HG02759 (cell line): ENCODE results near the gene FBLN2.
"Not testable (repeated sequence)": the region's sequence is repeated elsewhere in the genome, so short reads cannot be mapped to it uniquely, and the experiment has no call there.

Source experiments
- ATAC-seq: cut with Tn5 transposase; IDR thresholded peaks from one replicate; pipeline ENCODE4 v1.9.1; 2021; ENCODE audit warnings: mild to moderate bottlenecking, moderate library complexity; ENCODE audit not compliant: unreplicated experiment

FBLN2 gene

GRCh38 chr3:13546667-13547171, 2.2 kb upstream of the FBLN2 start:
- ATAC-seq, result no peak

DNA sequence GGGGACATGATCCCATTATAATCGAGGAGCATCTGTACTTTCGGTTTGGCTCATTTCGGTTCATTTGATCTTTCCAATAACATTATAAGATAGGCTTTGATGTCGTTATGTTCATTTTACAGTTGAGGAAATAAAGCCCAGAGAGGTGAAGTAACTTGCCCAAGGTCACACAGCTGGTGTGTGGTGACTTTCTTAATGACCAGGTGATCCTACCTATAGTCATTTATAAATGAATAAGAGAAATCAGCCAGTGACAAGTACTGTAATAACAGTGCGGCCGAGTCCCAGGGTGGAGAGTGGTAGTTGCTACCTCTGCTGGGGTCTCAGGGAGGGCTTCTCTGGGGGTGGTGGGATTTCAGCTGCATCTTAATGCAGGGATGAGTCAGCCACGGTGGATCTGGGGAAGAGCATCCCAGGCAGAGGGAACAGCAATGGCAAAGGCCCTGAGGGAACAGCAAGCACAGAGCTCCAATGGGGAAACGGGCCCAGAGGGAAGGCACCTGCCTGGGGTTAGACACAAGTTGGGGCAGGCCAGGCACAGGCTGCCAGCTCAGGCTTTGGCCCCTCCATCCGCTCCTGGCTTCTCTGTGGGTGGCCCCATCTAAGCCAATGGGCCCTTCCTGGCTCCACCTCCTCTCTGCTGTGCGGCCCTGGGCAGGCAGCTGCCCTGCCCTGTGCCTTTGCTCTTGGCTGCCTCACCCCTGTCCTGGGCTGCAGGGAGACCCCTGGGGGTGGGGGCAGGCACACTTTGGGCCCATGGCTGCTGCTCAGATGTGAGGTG, 1.1 kb upstream of the FBLN2 start:
- ATAC-seq, result no peak

DNA sequence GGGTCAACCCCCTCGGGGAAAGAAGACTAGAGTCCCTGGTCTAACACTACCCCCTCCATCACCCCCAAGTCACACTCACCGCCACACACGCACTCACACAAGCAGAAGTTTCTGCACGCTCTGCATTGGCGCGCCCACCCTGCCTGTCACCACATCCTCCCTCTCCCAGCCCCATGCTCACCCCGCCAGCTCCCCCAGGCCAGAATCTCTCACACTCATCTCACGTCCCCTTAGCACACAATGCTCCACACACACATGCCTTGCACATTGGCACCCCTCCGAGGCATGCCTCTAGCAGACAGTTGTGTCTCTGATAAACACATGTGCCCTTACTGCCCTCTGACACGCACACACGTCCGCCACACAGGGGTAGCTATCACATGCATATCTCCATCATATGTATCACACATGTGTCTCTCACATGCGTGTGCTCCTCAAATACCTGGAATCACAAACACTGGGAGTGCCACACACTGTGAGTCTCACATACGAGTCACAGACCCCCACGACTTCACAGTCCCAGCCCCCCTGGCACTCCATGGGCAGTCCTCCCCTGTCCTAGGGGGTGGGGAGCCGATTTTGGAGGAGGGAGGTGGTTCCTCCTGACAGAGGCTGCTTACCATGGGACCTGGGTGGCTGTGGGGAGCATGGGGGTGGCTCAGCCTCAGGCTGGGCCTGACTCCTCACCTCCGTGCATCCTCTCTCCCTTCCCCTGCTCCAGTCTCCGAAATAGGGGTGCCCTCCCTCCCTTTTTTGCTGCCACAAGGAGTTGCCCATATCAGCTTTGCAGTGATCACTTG, 898 bp downstream of the FBLN2 start:
- no peak for ATAC-seq

DNA sequence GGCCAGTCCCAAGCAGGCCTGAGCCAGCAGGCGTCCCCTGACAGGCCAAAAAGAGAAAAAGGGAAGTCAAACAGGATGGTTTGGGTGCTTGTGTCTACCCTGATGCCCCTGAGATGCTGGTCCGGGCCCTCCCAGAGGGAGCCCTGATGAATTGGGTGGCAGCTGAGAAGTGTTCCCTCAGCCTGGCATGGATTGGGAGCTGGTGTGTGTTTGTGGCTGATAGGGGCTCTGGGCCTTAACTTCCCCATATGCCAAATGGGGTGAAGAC, 1.4 kb downstream of the FBLN2 start:
- no peak for ATAC-seq

GRCh38 chr3:13550791-13551360, 2.0 kb downstream of the FBLN2 start:
- no peak for ATAC-seq

GRCh38 chr3:13552857-13553652, 4.1 kb downstream of the FBLN2 start:
- no peak for ATAC-seq

- no peak for ATAC-seq
Observed at GRCh38 chr3:13553686-13554085, 4.8 kb downstream of the FBLN2 start.

- no peak for ATAC-seq
Observed at GRCh38 chr3:13555753-13556152, 6.8 kb downstream of the FBLN2 start.

DNA sequence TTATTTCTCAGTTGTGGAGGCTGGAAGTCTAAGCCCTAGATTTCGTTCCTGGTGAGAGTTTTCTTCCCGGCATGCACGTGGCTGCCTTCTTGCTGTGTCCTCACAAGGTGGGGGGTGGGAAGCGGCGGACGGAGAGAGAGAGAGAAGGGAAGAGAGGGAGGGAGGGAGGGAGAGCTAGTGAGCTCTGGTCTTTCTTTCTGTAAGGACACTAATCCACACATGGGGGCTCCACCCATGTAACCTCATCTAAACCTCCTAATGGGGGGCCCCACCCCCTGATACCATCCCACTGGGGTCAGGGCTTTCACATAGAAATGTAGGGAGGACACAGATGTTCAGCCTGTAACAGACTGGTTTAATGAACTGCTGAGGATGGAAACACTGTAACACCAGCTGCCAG, 7.3 kb downstream of the FBLN2 start:
- ATAC-seq, result no peak

DNA sequence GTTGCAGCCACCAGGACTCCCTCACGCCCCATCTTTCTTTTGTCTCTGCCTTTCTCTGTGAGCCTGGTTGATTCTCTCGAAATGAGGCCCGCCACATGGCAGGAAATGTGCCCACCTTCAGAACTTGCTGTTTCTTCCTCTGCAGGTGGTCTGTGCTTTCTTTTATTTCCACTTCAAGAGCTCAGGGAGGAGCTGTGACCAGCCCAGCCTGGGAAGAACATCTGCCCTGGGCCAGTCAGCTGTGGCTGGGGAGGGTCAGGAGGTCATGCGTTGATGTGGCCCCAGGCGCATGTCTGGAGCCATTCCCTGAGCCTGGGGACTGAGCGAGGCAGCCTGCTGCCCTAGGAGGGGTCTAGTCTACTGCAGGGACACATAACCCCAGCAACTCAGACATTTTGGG, 8.0 kb downstream of the FBLN2 start:
- no peak for ATAC-seq

GRCh38 chr3:13557417-13557816, 8.5 kb downstream of the FBLN2 start:
- ATAC-seq, result no peak

GRCh38 chr3:13557926-13558325, 9.0 kb downstream of the FBLN2 start:
- ATAC-seq, result no peak

DNA sequence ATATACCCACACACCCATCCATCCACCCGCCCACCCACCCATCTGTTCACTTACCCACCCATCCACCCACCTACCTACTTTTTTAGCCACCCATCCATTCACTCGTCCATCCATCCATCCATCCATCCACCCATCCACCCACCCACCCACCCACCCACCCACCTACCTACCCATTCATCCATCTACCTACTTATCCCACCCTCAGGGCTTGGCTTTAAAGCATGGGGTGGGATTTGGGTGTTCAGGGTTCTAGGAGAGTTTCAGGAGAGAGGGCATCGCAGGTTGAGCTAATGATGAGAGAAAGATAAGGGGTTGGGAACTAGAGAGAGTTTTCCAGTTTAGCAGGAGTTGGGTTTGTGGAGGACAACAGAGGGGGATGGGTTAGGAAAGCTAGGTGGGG, 9.7 kb downstream of the FBLN2 start:
- ATAC-seq, result no peak

DNA sequence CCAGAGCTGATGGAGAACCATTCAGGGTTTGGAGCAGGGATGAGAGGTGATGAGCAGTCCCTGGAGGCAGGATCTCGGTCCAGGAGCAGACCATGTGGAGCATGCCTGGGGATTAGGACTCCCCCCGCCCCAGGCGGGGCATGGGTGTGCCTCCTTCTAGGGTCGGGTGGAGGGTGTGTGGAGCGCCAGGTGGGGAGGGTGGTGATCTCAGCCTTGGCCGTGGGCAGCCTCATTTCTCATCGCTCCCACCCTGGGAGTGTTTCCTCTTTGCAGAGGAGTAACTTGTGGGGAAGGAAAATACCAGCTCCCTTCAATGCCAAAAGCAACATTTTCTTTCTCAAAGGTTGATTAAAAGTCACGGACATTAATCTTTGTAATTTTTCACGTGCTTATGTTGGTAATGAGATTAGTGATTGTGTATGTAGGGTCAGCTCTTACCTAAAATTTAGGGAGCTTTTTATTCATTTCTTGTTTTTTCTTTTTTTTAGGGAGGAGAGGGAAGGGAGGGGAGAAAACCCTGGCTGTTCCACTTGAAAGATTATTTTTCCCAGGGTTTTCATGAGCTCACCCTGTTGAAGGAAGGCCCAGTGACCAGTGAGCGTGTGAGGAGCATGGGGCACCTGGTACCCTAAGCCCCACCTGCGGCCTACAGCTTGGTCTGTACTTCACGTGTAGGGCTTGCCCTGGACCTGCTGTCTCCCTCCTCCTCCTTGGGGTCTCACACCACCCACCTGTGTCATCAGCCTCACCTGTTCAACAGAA, 11.0 kb downstream of the FBLN2 start:
- no peak for ATAC-seq

- ATAC-seq, result no peak
Observed at GRCh38 chr3:13561376-13561775, 12.5 kb downstream of the FBLN2 start.

- ATAC-seq, result no peak
Observed at GRCh38 chr3:13561967-13562366, 13.0 kb downstream of the FBLN2 start.

DNA sequence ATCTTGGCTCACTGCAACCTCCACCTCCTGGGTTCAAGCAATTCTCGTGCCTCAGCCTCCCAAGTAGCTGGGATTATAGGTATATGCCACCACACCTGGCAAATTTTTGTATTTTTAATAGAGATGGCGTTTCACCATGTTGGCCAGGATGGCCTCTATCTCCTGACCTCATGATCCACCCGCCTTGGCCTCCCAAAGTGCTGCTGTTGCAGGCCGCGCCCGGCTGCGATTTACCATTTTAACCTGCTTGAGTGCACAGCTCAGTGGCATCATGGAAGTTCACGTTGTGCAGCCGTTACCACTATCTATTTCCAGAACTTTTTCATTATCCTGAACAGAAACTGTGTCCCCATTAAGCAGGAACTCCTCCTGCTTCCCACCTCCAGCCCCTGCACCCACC, 13.5 kb downstream of the FBLN2 start:
- ATAC-seq, result not testable (repeated sequence)

- ATAC-seq, result no peak
Observed at GRCh38 chr3:13563321-13563720, 14.4 kb downstream of the FBLN2 start.

DNA sequence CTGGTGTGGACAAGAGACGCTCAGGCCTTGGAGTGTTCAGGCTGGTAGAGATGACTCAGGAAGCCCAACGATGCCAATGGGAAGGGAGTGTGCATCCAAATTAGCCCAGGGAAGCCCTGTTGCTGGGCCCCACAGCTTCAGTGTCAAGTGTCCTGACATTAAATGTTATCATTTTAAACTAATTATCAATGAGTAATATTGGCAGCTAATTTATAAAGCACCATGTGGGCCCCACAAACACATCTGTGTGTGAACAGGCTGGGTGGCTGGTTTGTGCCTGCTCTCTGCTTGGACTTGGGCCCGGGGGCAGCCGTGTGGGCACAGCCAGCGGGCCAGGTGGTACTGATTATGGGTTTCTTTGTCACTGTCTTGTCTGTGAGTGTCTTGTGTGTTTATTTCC, 15.0 kb downstream of the FBLN2 start:
- no peak for ATAC-seq

DNA sequence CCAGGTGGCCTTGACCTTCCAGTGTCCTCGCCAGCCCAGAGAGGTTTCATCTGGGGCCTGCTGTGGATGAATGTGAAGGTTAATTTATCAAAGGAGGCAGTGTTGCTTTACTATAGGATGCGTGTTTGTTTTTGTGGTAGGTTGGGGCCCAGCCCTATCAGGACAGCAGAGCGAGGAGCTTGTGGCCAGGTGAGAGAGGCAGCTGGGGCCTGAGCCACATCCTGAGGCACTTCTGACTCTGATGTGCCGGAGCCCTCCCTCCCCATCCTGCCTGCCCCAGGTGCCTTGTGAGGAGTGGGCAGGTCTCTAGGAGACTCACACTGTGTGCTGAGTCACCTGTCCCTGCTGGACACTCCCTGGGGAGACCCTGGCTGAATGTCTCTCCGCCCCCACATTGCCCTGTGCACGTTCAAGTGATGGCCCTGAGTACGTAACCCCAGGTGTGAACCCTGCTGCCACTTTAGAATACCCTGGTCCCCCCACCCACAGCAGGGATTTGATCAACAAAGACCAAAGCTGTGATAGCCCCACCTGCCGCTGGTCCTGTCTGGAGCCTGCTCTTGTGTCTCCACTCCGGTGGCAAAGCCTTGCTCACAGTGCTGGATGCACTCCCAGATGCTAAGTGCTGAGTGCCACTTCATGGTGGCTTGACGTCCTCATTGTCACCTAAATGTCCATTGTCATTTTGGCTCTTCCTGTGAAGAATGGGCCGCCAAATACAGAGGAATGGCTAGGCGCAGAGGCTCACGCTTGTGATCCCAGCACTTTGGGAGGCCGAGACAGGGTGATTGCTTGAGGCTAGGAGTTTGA, 16.0 kb downstream of the FBLN2 start:
- ATAC-seq, result no peak
